SU-DHL-6 (cell line): ENCODE results near the gene EPHA3.

Experiments used
- H2AFZ ChIP-seq: fragments of 200-600 bp; sonication (generic); 2 replicates; pipeline ENCODE4 v1.6.1; 2014; ENCODE audit warnings: low read depth, mild to moderate bottlenecking, moderate library complexity, mixed read lengths, antibody characterized with exemption, low read length; ENCODE audit not compliant: severe bottlenecking
- H3F3A ChIP-seq: fragments of 200-600 bp; shearing (Covaris generic); 2 replicates; pipeline ENCODE4 v1.6.0; 2016; ENCODE audit warnings: antibody characterized with exemption, mild to moderate bottlenecking; ENCODE audit not compliant: insufficient read depth
- H3K27ac ChIP-seq: fragments of 200-600 bp; sonication (generic); 2 replicates; pipeline ENCODE4 v1.5.1; 2016; ENCODE audit warnings: low read depth, mild to moderate bottlenecking, low read length, moderate library complexity, mixed read lengths
- H3K27me3 ChIP-seq: fragments of 200-600 bp; sonication (generic), shearing (Covaris generic); 2 replicates; pipeline ENCODE4 v1.6.0; 2014; ENCODE audit warnings: mild to moderate bottlenecking, low read length
- H3K36me3 ChIP-seq: fragments of 200-600 bp; sonication (generic); 2 replicates; pipeline ENCODE4 v1.6.1; 2014; ENCODE audit warnings: mild to moderate bottlenecking, low read length, mixed read lengths
- H3K4me2 ChIP-seq: fragments of 300-600, 200-600 bp; shearing (Covaris generic), sonication (generic); 2 replicates; pipeline ENCODE4 v1.6.0; 2014; ENCODE audit warnings: low read length, low read depth, mild to moderate bottlenecking; ENCODE audit not compliant: poor library complexity, severe bottlenecking
- H3K4me3 ChIP-seq: fragments of 200-600 bp; sonication (generic); 2 replicates; pipeline ENCODE4 v1.5.1; 2014; ENCODE audit warnings: antibody characterized with exemption, low read length, mild to moderate bottlenecking, mixed read lengths; ENCODE audit not compliant: insufficient read depth, poor library complexity, severe bottlenecking
- H3K79me2 ChIP-seq: fragments of 200-600 bp; sonication (generic); 2 replicates; pipeline ENCODE4 v1.6.1; 2014; ENCODE audit warnings: mild to moderate bottlenecking, low read length, moderate library complexity; ENCODE audit not compliant: insufficient read depth
- H3K9ac ChIP-seq: fragments of 200-600 bp; sonication (generic); 2 replicates; pipeline ENCODE4 v1.7.0; 2014; ENCODE audit warnings: mild to moderate bottlenecking, low read length
- H3K9me2 ChIP-seq: fragments of 200-600 bp; sonication (generic); replicated peaks from 2 replicates; pipeline ENCODE4 v1.6.1; 2014; ENCODE audit warnings: low read length; ENCODE audit not compliant: insufficient read depth
- H3K9me3 ChIP-seq: fragments of 200-600 bp; sonication (generic); 2 replicates; pipeline ENCODE4 v1.6.1; 2014; ENCODE audit warnings: low read length, mixed read lengths; ENCODE audit not compliant: insufficient read depth
- H4K20me1 ChIP-seq: fragments of 200-600 bp; sonication (generic); 2 replicates; pipeline ENCODE4 v1.6.1; 2014; ENCODE audit warnings: low read depth, mild to moderate bottlenecking, antibody characterized with exemption, low read length, moderate library complexity, mixed read lengths
- EZH2phosphoT487 ChIP-seq: fragments of 200-600 bp; sonication (generic), shearing (Covaris generic); conservative IDR thresholded peaks from 2 replicates; pipeline ENCODE4 v1.6.1; 2018; ENCODE audit warnings: mild to moderate bottlenecking, antibody characterized with exemption, low read length, moderate library complexity, mixed read lengths
- TF ChIP-seq, protein P1 (sequence below): fragments of 200-600 bp; sonication (generic); IDR thresholded peaks from one replicate; pipeline ENCODE4 v1.5.1; 2017; ENCODE audit warnings: antibody characterized with exemption, mild to moderate bottlenecking, low read length, moderate library complexity; ENCODE audit not compliant: insufficient read depth, poor library complexity, severe bottlenecking

The EPHA3 gene

DNA sequence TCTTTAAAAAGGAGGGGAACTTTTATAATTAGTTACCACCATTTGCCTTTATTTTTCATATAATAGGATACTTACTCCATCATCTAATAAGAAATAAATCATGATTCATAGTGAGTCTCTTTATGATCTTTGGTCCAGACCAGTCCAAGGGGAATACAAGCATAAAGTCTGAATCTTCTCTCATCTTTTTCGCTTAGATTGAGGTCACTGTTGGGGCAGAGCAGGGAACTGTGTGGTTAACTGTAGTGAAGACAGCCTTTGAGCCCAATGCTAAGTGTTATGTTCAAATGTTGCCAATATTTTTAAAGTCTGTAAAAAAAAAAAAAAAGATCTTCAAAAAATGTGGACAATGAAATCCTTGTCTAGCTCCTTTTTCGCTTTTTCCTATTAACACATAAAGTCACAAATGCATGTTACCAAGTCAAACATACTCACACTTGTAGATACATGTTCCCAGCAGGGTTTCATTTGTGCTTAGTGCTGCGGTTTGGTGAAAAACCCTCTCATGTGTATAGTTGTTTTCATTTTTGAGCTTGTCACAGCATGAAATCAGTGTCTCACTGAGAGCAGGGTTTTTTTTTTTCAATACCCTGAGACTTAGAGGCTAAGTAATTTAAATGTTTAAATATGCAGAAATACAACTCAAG is 72.1 kb downstream of the EPHA3 start:
- Histone ChIP-seq H3K79me2 (no peaks in the 10 kb centered on the region), H3K27me3 (no peaks in the 10 kb centered on the region), H3K4me3 (no peak overlapping the region), H3K9ac (no peak overlapping the region), H3K9me2 (no peaks in the 10 kb centered on the region), H3K4me2 (no peak overlapping the region), H3K36me3 (no peaks in the 10 kb centered on the region), H3K9me3 (no peaks in the 10 kb centered on the region), H4K20me1 (no peaks in the 10 kb centered on the region), H3F3A (no peaks in the 10 kb centered on the region), H3K27ac (no peak overlapping the region), H2AFZ (no peak overlapping the region)
- TF ChIP-seq, protein P1, sequence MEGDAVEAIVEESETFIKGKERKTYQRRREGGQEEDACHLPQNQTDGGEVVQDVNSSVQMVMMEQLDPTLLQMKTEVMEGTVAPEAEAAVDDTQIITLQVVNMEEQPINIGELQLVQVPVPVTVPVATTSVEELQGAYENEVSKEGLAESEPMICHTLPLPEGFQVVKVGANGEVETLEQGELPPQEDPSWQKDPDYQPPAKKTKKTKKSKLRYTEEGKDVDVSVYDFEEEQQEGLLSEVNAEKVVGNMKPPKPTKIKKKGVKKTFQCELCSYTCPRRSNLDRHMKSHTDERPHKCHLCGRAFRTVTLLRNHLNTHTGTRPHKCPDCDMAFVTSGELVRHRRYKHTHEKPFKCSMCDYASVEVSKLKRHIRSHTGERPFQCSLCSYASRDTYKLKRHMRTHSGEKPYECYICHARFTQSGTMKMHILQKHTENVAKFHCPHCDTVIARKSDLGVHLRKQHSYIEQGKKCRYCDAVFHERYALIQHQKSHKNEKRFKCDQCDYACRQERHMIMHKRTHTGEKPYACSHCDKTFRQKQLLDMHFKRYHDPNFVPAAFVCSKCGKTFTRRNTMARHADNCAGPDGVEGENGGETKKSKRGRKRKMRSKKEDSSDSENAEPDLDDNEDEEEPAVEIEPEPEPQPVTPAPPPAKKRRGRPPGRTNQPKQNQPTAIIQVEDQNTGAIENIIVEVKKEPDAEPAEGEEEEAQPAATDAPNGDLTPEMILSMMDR: no peak

DNA sequence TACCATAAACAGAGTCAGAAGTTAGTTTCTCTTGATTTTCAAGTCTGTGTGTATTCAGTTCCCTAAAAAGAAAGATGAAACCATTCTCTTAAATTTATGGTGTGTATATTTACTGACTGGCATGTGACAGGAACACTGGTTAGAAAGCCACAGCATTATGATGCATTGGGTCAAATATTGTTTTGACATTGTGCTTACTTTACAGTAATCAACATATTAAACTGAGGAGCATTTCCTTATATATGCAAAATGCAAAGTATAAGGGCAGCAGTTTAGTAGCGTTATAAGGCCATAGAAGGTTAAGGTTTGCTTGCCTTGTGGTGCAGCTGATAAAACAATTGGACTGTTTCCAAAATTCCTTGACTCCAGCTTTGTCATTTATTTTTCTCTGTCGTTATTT is 72.9 kb downstream of the EPHA3 start:
- H2AFZ ChIP-seq: no peak overlapping the region
- H3K9ac ChIP-seq: no peak overlapping the region
- no peaks in the 10 kb centered on the region for H3K9me2 ChIP-seq
- H3K4me2 ChIP-seq: no peak overlapping the region
- no peaks in the 10 kb centered on the region for H3K36me3 ChIP-seq
- no peaks in the 10 kb centered on the region for H3K9me3 ChIP-seq
- no peaks in the 10 kb centered on the region for H3K79me2 ChIP-seq
- H4K20me1 ChIP-seq: no peaks in the 10 kb centered on the region
- H3K4me3 ChIP-seq: no peak overlapping the region
- H3F3A ChIP-seq: no peaks in the 10 kb centered on the region
- no peak overlapping the region for H3K27ac ChIP-seq
- TF ChIP-seq, protein P1: no peak
- TF ChIP-seq EZH2phosphoT487: no peak
- H3K27me3 ChIP-seq: no peaks in the 10 kb centered on the region

DNA sequence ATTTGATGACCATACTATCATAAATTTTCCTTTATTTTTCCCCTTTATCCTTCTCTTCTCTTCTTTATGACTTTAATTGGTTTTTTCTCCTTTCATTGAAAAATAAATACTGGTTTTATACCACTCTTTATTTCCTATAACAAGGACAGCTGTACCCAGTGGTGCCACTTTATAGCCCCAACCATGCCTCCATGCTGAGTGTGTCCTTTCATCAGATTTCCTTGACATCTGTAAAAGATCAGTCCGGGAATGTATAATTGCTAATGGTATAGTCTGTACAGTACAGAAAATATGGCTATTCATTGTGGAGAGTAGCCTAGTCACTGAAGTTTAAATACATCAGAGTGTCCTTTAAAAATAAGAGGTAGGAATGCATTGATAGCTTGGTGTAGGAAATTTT is 74.6 kb downstream of the EPHA3 start:
- Histone ChIP-seq H3K27ac (no peak overlapping the region), H3K27me3 (no peaks in the 10 kb centered on the region)
- TF ChIP-seq, protein P1: no peak
- TF ChIP-seq EZH2phosphoT487: no peak

More for the DNA sequence above, 74.6 kb downstream of the EPHA3 start:
- Histone ChIP-seq H3K9me3 (no peaks in the 10 kb centered on the region), H3F3A (no peaks in the 10 kb centered on the region), H2AFZ (no peak overlapping the region), H3K4me2 (no peak overlapping the region), H3K9me2 (no peaks in the 10 kb centered on the region), H3K36me3 (no peaks in the 10 kb centered on the region), H3K9ac (no peak overlapping the region), H3K79me2 (no peaks in the 10 kb centered on the region), H4K20me1 (no peaks in the 10 kb centered on the region), H3K4me3 (no peak overlapping the region)
